ENCODE measurements around the gene DENND5B.

Gene DENND5B

DNA sequence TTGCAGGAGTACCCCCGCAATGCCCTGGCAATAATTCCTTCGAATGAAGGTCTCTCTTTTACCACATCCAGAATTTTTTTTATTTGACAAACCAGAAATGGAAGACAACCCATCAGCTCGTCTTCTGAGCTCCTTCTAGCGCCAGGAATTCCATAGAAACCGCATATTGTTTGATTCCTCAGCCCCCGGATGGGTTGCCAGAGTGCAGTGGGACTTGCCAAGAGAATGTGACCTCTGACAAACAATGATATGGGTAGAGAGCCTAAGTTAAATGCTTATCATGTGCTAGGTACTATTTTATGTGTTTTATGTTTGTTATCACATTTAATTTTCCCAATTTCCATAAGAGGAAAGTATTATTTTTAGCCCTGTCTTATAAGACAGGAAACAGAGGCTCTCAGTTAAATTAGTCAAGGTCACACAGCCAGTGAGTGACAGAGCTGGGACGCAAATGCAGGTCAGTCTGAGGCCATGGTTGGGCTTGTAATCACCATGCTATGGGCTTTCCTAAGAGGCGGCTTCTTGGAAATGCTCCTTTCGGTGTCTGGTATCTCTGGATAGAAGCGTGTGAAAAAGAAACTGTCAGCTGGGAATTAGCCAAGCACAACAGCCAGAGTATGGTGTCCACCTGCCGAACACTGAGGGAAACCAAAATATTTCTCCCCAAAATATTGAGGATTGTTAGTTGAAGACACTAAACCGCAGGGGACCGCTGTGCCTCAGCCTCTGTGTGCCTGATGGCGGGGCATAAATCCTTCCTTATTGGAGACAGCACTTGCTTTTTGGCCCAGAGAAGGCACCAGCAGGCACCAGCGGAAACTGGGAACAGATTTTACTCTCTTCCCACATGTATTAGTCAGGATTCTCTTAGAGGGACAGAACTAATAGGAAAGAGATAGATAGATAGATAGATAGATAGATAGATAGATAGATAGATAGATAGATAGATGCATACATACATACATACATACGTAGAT is 39.1 kb upstream of the DENND5B start:
- TF ChIP-seq TAF1 (IDR thresholded peaks at IDR 0.05; ENCODE audit: borderline replicate concordance, insufficient read depth, low read length) (no peak), FOXP2 (optimal IDR thresholded peaks at IDR 0.05; ENCODE audit: borderline replicate concordance, extremely low read depth, extremely low read length, insufficient read depth) (no peak), REST (IDR thresholded peaks at IDR 0.05; ENCODE audit: insufficient read depth in 1 of 2, low read depth in 2 of 2, low read length in 2 of 2) (no peak), SIN3A (IDR thresholded peaks at IDR 0.05; ENCODE audit: borderline replicate concordance, insufficient read depth, low read length) (no peak), POLR2AphosphoS5 (IDR thresholded peaks at IDR 0.05; ENCODE audit: low read depth, low read length) (no peak)

- TF ChIP-seq TAF1 (IDR thresholded peaks at IDR 0.05; ENCODE audit: borderline replicate concordance, insufficient read depth, low read length): no peak
- TF ChIP-seq POLR2AphosphoS5 (IDR thresholded peaks at IDR 0.05; ENCODE audit: low read depth, low read length): no peak
- no peak for TF ChIP-seq REST (IDR thresholded peaks at IDR 0.05; ENCODE audit: insufficient read depth in 1 of 2, low read depth in 2 of 2, low read length in 2 of 2)
- TF ChIP-seq SIN3A (IDR thresholded peaks at IDR 0.05; ENCODE audit: borderline replicate concordance, insufficient read depth, low read length): no peak
- no peak for TF ChIP-seq FOXP2 (optimal IDR thresholded peaks at IDR 0.05; ENCODE audit: borderline replicate concordance, extremely low read depth, extremely low read length, insufficient read depth)
Observed at GRCh38 chr12:31627456-31628054, 36.6 kb upstream of the DENND5B start.

GRCh38 chr12:31626270-31626995 is 35.5 kb upstream of the DENND5B start:
- no peak for TF ChIP-seq TAF1 (IDR thresholded peaks at IDR 0.05; ENCODE audit: borderline replicate concordance, insufficient read depth, low read length)
- no peak for TF ChIP-seq POLR2AphosphoS5 (IDR thresholded peaks at IDR 0.05; ENCODE audit: low read depth, low read length)
- TF ChIP-seq REST (IDR thresholded peaks at IDR 0.05; ENCODE audit: insufficient read depth in 1 of 2, low read depth in 2 of 2, low read length in 2 of 2): no peak
- TF ChIP-seq FOXP2 (optimal IDR thresholded peaks at IDR 0.05; ENCODE audit: borderline replicate concordance, extremely low read depth, extremely low read length, insufficient read depth): no peak

- TF ChIP-seq SIN3A (IDR thresholded peaks at IDR 0.05; ENCODE audit: borderline replicate concordance, insufficient read depth, low read length) (no peak), FOXP2 (optimal IDR thresholded peaks at IDR 0.05; ENCODE audit: borderline replicate concordance, extremely low read depth, extremely low read length, insufficient read depth) (no peak), TAF1 (IDR thresholded peaks at IDR 0.05; ENCODE audit: borderline replicate concordance, insufficient read depth, low read length) (no peak)
Observed at GRCh38 chr12:31622038-31622437, 31.1 kb upstream of the DENND5B start.

GRCh38 chr12:31620311-31620710 is 29.4 kb upstream of the DENND5B start:
- TF ChIP-seq FOXP2 (optimal IDR thresholded peaks at IDR 0.05; ENCODE audit: borderline replicate concordance, extremely low read depth, extremely low read length, insufficient read depth) (no peak), TAF1 (IDR thresholded peaks at IDR 0.05; ENCODE audit: borderline replicate concordance, insufficient read depth, low read length) (no peak), POLR2AphosphoS5 (IDR thresholded peaks at IDR 0.05; ENCODE audit: low read depth, low read length) (no peak), SIN3A (IDR thresholded peaks at IDR 0.05; ENCODE audit: borderline replicate concordance, insufficient read depth, low read length) (no peak), REST (IDR thresholded peaks at IDR 0.05; ENCODE audit: insufficient read depth in 1 of 2, low read depth in 2 of 2, low read length in 2 of 2) (no peak)

Data from PFSK-1 (cell line).